ENCODE measurements around the gene DENND2A.

Gene DENND2A

DNA sequence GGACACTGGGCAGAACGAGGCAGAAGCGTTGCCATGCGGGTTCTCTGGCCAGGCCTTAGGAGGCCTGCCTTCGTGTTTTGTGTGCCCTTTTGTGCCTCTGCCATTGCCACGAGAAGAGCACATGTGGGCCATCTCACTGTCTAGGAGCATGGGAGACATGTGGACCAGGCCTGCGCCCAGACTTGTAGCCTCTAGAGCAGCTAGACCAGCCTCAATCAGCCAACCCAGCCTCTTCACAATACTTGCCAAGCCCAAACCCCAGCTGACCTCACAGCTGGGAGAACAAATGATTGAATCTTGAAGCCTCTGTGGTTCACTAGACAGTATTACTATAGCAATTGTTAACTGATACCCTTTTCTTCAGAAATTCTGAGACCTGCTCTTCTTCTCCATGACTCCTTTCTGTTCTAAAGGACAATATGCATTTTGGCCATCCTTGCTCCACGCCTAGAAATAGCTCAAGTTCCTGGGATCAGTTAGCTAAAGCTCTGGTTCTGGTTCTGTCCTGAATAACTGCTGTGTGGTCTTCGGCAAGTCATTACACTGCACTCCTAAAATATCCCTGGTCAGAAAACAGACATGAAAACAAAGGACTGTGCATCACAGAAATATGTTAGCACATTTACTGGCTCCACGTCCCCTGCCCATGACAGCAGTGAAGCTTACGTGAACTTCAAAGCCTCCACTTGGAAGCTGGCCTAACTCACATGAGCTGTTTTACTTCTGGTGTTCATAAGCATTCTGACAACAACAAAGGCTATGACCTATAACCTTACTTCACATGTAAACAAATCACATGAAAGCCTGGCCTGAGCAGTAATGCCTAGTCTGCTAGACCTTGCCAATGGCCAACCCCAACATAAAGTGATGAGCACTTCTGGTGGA lies 89.0 kb downstream of the DENND2A start:
- no peaks in the 10 kb centered on the region for H3K4me1 ChIP-seq (ENCODE audit: control extremely low read depth in 1 of 4, control insufficient read depth in 4 of 4, insufficient read depth in 4 of 4, low read length in 3 of 4)
- H3K27ac ChIP-seq (ENCODE audit: insufficient read depth in 1 of 2, low read depth in 1 of 2, low read length in 2 of 2, poor library complexity in 1 of 2, severe bottlenecking in 2 of 2) = no peak overlapping the region
- WGBS (ENCODE audit: insufficient coverage) = 100% methylated on average over 8 of the region's 10 CpGs
- no peaks in the 10 kb centered on the region for H3K36me3 ChIP-seq (ENCODE audit: control insufficient read depth in 4 of 4, insufficient read depth in 4 of 4, low read length in 3 of 4)
- no peak overlapping the region for H3K4me3 ChIP-seq (ENCODE audit: control insufficient read depth in 1 of 7, extremely low read depth in 1 of 7, insufficient read depth in 4 of 7, low read depth in 2 of 7, low read length in 6 of 7)
- no peaks in the 10 kb centered on the region for H3K27me3 ChIP-seq (replicated peaks in 2 of 5; ENCODE audit: control insufficient read depth in 4 of 5, insufficient read depth in 5 of 5, low read length in 4 of 5)
- no peaks in the 10 kb centered on the region for H3K9me3 ChIP-seq (ENCODE audit: control extremely low read depth in 1 of 5, control insufficient read depth in 4 of 5, insufficient read depth in 2 of 5, low read depth in 1 of 5, low read length in 4 of 5)
- ChIA-PET CTCF (no interaction called here), POLR2A (no interaction called here)
- DNase-seq = no peak

DNA sequence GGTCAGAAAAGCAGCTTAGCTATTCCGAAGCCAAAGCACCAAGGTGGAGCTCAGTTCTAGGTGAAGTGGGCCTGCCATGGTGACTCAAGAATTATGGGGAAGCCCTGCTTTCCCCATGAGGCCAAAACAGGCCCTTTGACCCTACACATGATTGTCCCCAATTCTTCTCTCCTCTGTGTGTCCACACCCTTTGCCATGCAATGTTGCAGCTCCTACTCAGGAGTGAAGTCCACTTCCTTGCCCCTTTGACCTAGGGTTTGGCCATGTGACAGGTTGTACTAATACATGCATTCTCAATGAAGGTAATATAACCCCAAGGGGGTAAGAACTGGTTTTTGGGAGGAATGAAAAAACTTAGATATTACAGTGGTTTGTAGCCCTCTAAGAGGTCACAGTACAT lies 93.7 kb downstream of the DENND2A start:
- no peak for DNase-seq
- Histone ChIP-seq H3K4me1 (ENCODE audit: control extremely low read depth in 1 of 4, control insufficient read depth in 4 of 4, insufficient read depth in 4 of 4, low read length in 3 of 4) (peaks cover 0 to under 1% (median 0%) of the 10 kb centered on the region in 4 experiments), H3K27me3 (replicated peaks in 2 of 5; ENCODE audit: control insufficient read depth in 4 of 5, insufficient read depth in 5 of 5, low read length in 4 of 5) (no peaks in the 10 kb centered on the region), H3K4me3 (ENCODE audit: control insufficient read depth in 1 of 7, extremely low read depth in 1 of 7, insufficient read depth in 4 of 7, low read depth in 2 of 7, low read length in 6 of 7) (no peak overlapping the region), H3K27ac (ENCODE audit: insufficient read depth in 1 of 2, low read depth in 1 of 2, low read length in 2 of 2, poor library complexity in 1 of 2, severe bottlenecking in 2 of 2) (no peak overlapping the region), H3K36me3 (ENCODE audit: control insufficient read depth in 4 of 4, insufficient read depth in 4 of 4, low read length in 3 of 4) (no peaks in the 10 kb centered on the region), H3K9me3 (ENCODE audit: control extremely low read depth in 1 of 5, control insufficient read depth in 4 of 5, insufficient read depth in 2 of 5, low read depth in 1 of 5, low read length in 4 of 5) (no peaks in the 10 kb centered on the region)
- CTCF ChIA-PET = no interaction called here
- 100% methylated on average over 1 of the region's 1 CpG for WGBS (ENCODE audit: insufficient coverage)
- POLR2A ChIA-PET = no interaction called here

DNA sequence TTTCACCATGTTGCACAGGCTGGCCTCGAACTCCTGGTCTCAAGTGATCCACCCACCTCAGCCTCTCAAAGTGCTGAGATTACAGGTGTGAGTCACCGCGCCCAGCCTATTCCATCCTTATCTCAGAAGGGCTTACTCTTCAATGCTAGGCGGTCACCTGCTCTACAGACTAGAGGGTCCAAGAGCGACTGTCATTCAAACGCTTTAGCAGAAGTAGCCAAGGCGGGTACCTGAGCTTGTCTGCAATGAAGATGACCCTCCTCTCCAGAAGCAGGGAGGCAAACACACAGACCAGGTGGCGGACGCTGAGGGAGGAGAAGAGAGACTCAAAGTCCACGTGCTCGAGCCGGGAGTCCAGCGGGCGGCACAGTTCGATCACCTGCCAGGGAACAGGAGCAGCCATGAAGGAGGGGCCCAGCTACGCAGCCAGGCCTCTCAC lies 96.2 kb downstream of the DENND2A start:
- Histone ChIP-seq H3K27me3 (replicated peaks in 2 of 5; ENCODE audit: control insufficient read depth in 4 of 5, insufficient read depth in 5 of 5, low read length in 4 of 5) (peaks cover 0 to 3% (median 0%) of the 10 kb centered on the region in 5 experiments), H3K4me1 (ENCODE audit: control extremely low read depth in 1 of 4, control insufficient read depth in 4 of 4, insufficient read depth in 4 of 4, low read length in 3 of 4) (peaks cover 0 to 7% (median 2%) of the 10 kb centered on the region in 4 experiments), H3K36me3 (ENCODE audit: control insufficient read depth in 4 of 4, insufficient read depth in 4 of 4, low read length in 3 of 4) (no peaks in the 10 kb centered on the region), H3K9me3 (ENCODE audit: control extremely low read depth in 1 of 5, control insufficient read depth in 4 of 5, insufficient read depth in 2 of 5, low read depth in 1 of 5, low read length in 4 of 5) (no peaks in the 10 kb centered on the region), H3K4me3 (ENCODE audit: control insufficient read depth in 1 of 7, extremely low read depth in 1 of 7, insufficient read depth in 4 of 7, low read depth in 2 of 7, low read length in 6 of 7) (no peak overlapping the region), H3K27ac (ENCODE audit: insufficient read depth in 1 of 2, low read depth in 1 of 2, low read length in 2 of 2, poor library complexity in 1 of 2, severe bottlenecking in 2 of 2) (no peak overlapping the region)
- POLR2A ChIA-PET = no interaction called here
- DNase-seq = no peak
- WGBS (ENCODE audit: insufficient coverage) = 94% methylated on average over 16 of the region's 16 CpGs
- CTCF ChIA-PET = interaction anchor here (1.5 kb wide), 1 partner anchor 74 kb away, joined by 3 read pairs; no protein-coding TSS in a partner anchor

DNA sequence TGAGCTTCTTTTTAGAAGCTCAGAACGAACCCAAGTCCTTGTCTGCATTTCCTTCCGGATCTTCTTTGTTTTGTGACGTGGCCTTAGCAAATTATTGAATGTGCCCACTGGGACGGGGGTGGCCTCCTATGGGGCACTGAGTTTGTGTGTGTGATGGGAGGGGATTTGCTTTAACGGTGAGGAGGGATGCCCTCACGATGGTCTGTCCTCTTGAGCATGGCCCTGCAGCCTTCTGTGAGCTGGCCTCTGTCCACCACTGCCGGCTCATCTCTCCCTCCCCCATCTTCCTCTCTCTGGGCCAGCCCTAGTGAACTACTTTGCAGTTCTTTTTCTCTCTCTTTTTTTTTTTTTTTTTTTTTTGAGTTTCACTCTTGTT lies 98.4 kb downstream of the DENND2A start:
- Histone ChIP-seq H3K4me3 (ENCODE audit: control insufficient read depth in 1 of 7, extremely low read depth in 1 of 7, insufficient read depth in 4 of 7, low read depth in 2 of 7, low read length in 6 of 7) (no peak overlapping the region), H3K36me3 (ENCODE audit: control insufficient read depth in 4 of 4, insufficient read depth in 4 of 4, low read length in 3 of 4) (no peaks in the 10 kb centered on the region), H3K27ac (ENCODE audit: insufficient read depth in 1 of 2, low read depth in 1 of 2, low read length in 2 of 2, poor library complexity in 1 of 2, severe bottlenecking in 2 of 2) (no peak overlapping the region), H3K9me3 (ENCODE audit: control extremely low read depth in 1 of 5, control insufficient read depth in 4 of 5, insufficient read depth in 2 of 5, low read depth in 1 of 5, low read length in 4 of 5) (no peaks in the 10 kb centered on the region), H3K27me3 (replicated peaks in 2 of 5; ENCODE audit: control insufficient read depth in 4 of 5, insufficient read depth in 5 of 5, low read length in 4 of 5) (peaks cover 0 to 3% (median 0%) of the 10 kb centered on the region in 5 experiments), H3K4me1 (ENCODE audit: control extremely low read depth in 1 of 4, control insufficient read depth in 4 of 4, insufficient read depth in 4 of 4, low read length in 3 of 4) (peaks cover 0 to 7% (median 2%) of the 10 kb centered on the region in 4 experiments)
- ChIA-PET POLR2A (no interaction called here), CTCF (no interaction called here)
- no peak for DNase-seq
- WGBS (ENCODE audit: insufficient coverage) = 50% methylated on average over 1 of the region's 7 CpGs

DNA sequence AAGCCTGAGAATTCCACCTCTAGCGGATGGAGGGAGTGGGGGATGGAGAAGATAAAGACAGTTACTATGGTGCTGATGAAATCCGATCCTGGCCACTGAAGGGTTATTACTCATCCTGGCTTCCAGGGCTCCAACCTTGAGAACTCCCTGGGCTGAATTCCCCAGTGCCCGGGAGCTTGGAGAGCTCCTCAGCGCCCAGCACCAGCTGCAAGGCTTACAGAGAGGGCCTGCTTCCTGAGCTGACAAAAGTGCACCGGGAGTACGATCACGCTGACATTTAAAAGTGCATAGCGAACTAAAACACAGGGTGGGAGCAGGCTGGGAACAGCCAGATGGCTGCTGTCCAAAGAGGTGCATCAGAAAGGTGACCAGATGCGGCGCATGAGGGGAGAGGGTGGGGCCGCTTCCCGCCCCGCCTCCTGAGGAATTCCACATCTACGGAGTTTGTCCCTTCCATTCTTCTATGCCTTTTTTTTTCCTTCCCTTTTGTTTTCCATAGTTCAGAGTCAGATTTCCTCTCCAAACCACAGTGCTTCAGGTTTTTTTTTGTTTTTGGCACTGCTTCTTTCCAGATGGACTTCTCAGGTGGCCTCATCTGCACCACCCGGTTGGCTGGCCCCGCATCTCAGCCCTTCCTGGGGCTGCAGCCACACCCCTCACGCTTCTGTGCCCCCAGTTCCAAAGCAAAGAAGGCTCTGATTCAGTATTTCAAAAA lies 98.9 kb downstream of the DENND2A start:
- no peaks in the 10 kb centered on the region for H3K9me3 ChIP-seq (ENCODE audit: control extremely low read depth in 1 of 5, control insufficient read depth in 4 of 5, insufficient read depth in 2 of 5, low read depth in 1 of 5, low read length in 4 of 5)
- WGBS (ENCODE audit: insufficient coverage) = 16% methylated on average over 11 of the region's 17 CpGs

DNA sequence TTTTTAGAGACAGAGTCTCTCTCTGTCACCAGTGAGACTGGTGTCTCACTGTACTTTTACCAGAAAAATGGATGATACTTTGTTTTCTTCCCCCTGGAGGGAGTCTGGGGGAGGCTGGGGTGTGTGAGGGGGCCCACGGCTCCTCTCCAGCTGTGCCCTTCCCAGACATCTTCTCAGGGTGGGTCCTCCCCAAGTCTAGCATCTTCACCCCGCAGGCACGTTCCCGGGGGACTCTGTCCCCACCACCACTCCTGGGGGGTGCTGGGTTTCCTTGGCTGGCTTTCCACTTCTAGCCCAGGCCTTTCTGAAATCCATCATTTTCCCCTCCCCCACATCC lies 99.5 kb downstream of the DENND2A start:
- ChIA-PET CTCF (no interaction called here), POLR2A (no interaction called here)
- no peaks in the 10 kb centered on the region for H3K9me3 ChIP-seq (ENCODE audit: control extremely low read depth in 1 of 5, control insufficient read depth in 4 of 5, insufficient read depth in 2 of 5, low read depth in 1 of 5, low read length in 4 of 5)
- H3K27me3 ChIP-seq (replicated peaks in 2 of 5; ENCODE audit: control insufficient read depth in 4 of 5, insufficient read depth in 5 of 5, low read length in 4 of 5) = peaks cover 0 to 3% (median 0%) of the 10 kb centered on the region in 5 experiments
- H3K4me3 ChIP-seq (ENCODE audit: control insufficient read depth in 1 of 7, extremely low read depth in 1 of 7, insufficient read depth in 4 of 7, low read depth in 2 of 7, low read length in 6 of 7) = no peak overlapping the region
- 100% methylated on average over 1 of the region's 4 CpGs for WGBS (ENCODE audit: insufficient coverage)
- H3K4me1 ChIP-seq (ENCODE audit: control extremely low read depth in 1 of 4, control insufficient read depth in 4 of 4, insufficient read depth in 4 of 4, low read length in 3 of 4) = peaks cover 0 to 7% (median 2%) of the 10 kb centered on the region in 4 experiments
- no peak overlapping the region for H3K27ac ChIP-seq (ENCODE audit: insufficient read depth in 1 of 2, low read depth in 1 of 2, low read length in 2 of 2, poor library complexity in 1 of 2, severe bottlenecking in 2 of 2)
- no peak for DNase-seq
- no peaks in the 10 kb centered on the region for H3K36me3 ChIP-seq (ENCODE audit: control insufficient read depth in 4 of 4, insufficient read depth in 4 of 4, low read length in 3 of 4)

More for the DNA sequence above, 98.9 kb downstream of the DENND2A start:
- CTCF ChIA-PET = no interaction called here
- H3K4me1 ChIP-seq (ENCODE audit: control extremely low read depth in 1 of 4, control insufficient read depth in 4 of 4, insufficient read depth in 4 of 4, low read length in 3 of 4) = peaks cover 0 to 7% (median 2%) of the 10 kb centered on the region in 4 experiments
- H3K4me3 ChIP-seq (ENCODE audit: control insufficient read depth in 1 of 7, extremely low read depth in 1 of 7, insufficient read depth in 4 of 7, low read depth in 2 of 7, low read length in 6 of 7) = peak overlapping the region in 3 of 7 experiments; percentile 20 to 38 (median 26)
- no peaks in the 10 kb centered on the region for H3K36me3 ChIP-seq (ENCODE audit: control insufficient read depth in 4 of 4, insufficient read depth in 4 of 4, low read length in 3 of 4)
- POLR2A ChIA-PET = no interaction called here
- no peak overlapping the region for H3K27ac ChIP-seq (ENCODE audit: insufficient read depth in 1 of 2, low read depth in 1 of 2, low read length in 2 of 2, poor library complexity in 1 of 2, severe bottlenecking in 2 of 2)
- H3K27me3 ChIP-seq (replicated peaks in 2 of 5; ENCODE audit: control insufficient read depth in 4 of 5, insufficient read depth in 5 of 5, low read length in 4 of 5) = peaks cover 0 to 3% (median 0%) of the 10 kb centered on the region in 5 experiments
- DNase-seq = peak in 2 of 3 donors; percentile 9

Measured in common myeloid progenitor, CD34-positive (primary cell).